Smooth muscle cell (in vitro differentiated cells): ENCODE results near the gene TRMT11. TPM values are rescaled to one million over a fixed set of nuclear protein-coding genes. Genes with fewer than 3 reads are reported as not detected.

Experiments used
- DNase-seq: peaks from one replicate; lab custom pipeline; 2025; ENCODE audit not compliant: unreplicated experiment; lab: John Stamatoyannopoulos, UW
- H2AFZ ChIP-seq: fragments of 200-600 bp; sonication (generic); 2 replicates; pipeline ENCODE4 v1.6.0; 2016; ENCODE audit warnings: antibody characterized with exemption, low read depth, mild to moderate bottlenecking
- H3F3A ChIP-seq: fragments of 200-600 bp; sonication (generic); 2 replicates; pipeline ENCODE4 v1.6.0; 2017; ENCODE audit warnings: antibody characterized with exemption, low read depth
- H3K27ac ChIP-seq: fragments of 200-600 bp; sonication (generic); 2 replicates; pipeline ENCODE4 v1.5.1; 2016; ENCODE audit warnings: low read depth, mild to moderate bottlenecking
- H3K27me3 ChIP-seq: fragments of 200-600 bp; sonication (generic); 2 replicates; pipeline ENCODE4 v1.6.1; 2016; ENCODE audit warnings: low read depth, mild to moderate bottlenecking
- H3K36me3 ChIP-seq: fragments of 200-600 bp; sonication (generic); 2 replicates; pipeline ENCODE4 v1.5.1; 2016; ENCODE audit warnings: low read depth
- H3K4me1 ChIP-seq: fragments of 200-600 bp; sonication (generic); 2 replicates; pipeline ENCODE4 v1.5.1; 2016; ENCODE audit warnings: low read depth
- H3K4me2 ChIP-seq: fragments of 200-600 bp; sonication (generic); 2 replicates; pipeline ENCODE4 v1.6.0; 2016; ENCODE audit warnings: mild to moderate bottlenecking
- H3K4me3 ChIP-seq: fragments of 200-600 bp; sonication (generic); 2 replicates; pipeline ENCODE4 v1.5.1; 2016; ENCODE audit warnings: mild to moderate bottlenecking
- H3K79me2 ChIP-seq: fragments of 200-600 bp; sonication (generic); 2 replicates; pipeline ENCODE4 v1.6.0; 2016; ENCODE audit warnings: low read depth, mild to moderate bottlenecking
- H3K9ac ChIP-seq: fragments of 200-600 bp; sonication (generic); 2 replicates; pipeline ENCODE4 v1.6.0; 2016; ENCODE audit warnings: low read depth
- H3K9me3 ChIP-seq: fragments of 200-600 bp; sonication (generic); replicated peaks from 2 replicates; pipeline ENCODE4 v1.5.1; 2016; ENCODE audit warnings: low read depth
- H4K20me1 ChIP-seq: fragments of 200-600 bp; sonication (generic); 2 replicates; pipeline ENCODE4 v1.6.0; 2016; ENCODE audit warnings: low read depth
- CTCF ChIP-seq: fragments of 200-600 bp; sonication (generic); IDR thresholded peaks from 2 replicates; pipeline ENCODE4 v1.5.1; 2017; ENCODE audit warnings: borderline replicate concordance, mild to moderate bottlenecking, antibody characterized with exemption; ENCODE audit not compliant: insufficient read depth, poor library complexity, severe bottlenecking
- WGBS: methylation state at CpG from one replicate; pipeline ENCODE4 v1.1.7; 2016; ENCODE audit warnings: low lambda C conversion rate; 5-methylcytosine and 5-hydroxymethylcytosine counted together
- polyA plus RNA-seq: library from polyadenylated mRNA; unstranded; fragments of >200 nt; fragmentation: Nextera tagmentation; extraction: Ambion mirVana; gene quantifications from 2 replicates; pipeline ENCODE4 v1.2.1, GENCODE V29; 2016
- total RNA-seq: library from RNA; depleted of rRNA; stranded (reverse); fragments of >200 nt; gene quantifications from 2 replicates; pipeline ENCODE4 v1.2.3, GENCODE V29; 2014

Gene TRMT11
- total and polyA plus RNA-seq, 2 experiments from 2014 or later: 12.8 to 21.6 TPM

- Histone ChIP-seq H3F3A (no peaks in the 10 kb centered on the region), H3K4me3 (peak overlapping the region; percentile 21), H3K27me3 (no peaks in the 10 kb centered on the region), H3K36me3 (no peaks in the 10 kb centered on the region), H2AFZ (no peak overlapping the region), H4K20me1 (peaks cover 31% of the 10 kb centered on the region), H3K4me2 (peak overlapping the region; percentile 52), H3K27ac (no peak overlapping the region), H3K79me2 (peaks cover 44% of the 10 kb centered on the region), H3K9me3 (no peaks in the 10 kb centered on the region), H3K9ac (no peak overlapping the region), H3K4me1 (no peaks in the 10 kb centered on the region)
- peak; percentile 99 for TF ChIP-seq CTCF
- DNase-seq: peak; percentile 2
- WGBS: 18% methylated on average over 8 of the region's 8 CpGs
These were observed 9.7 kb downstream of the TRMT11 start for GRCh38 chr6:125995972-125996580.

GRCh38 chr6:126002755-126003679 lies 16.7 kb downstream of the TRMT11 start:
- no peaks in the 10 kb centered on the region for H3K27me3 ChIP-seq
- H3K4me1 ChIP-seq: no peaks in the 10 kb centered on the region
- H2AFZ ChIP-seq: no peak overlapping the region
- peaks cover 9% of the 10 kb centered on the region for H3K36me3 ChIP-seq
- no peaks in the 10 kb centered on the region for H3K79me2 ChIP-seq
- H3K9me3 ChIP-seq: no peaks in the 10 kb centered on the region
- no peaks in the 10 kb centered on the region for H4K20me1 ChIP-seq
- no peak overlapping the region for H3K4me2 ChIP-seq
- H3F3A ChIP-seq: no peaks in the 10 kb centered on the region
- H3K4me3 ChIP-seq: no peak overlapping the region
- TF ChIP-seq CTCF: no peak
- no peak overlapping the region for H3K27ac ChIP-seq
- DNase-seq: no peak
- H3K9ac ChIP-seq: no peak overlapping the region
- WGBS: 94% methylated on average over 8 of the region's 8 CpGs

GRCh38 chr6:126007800-126008199 lies 21.5 kb downstream of the TRMT11 start:
- H3K27ac ChIP-seq: no peak overlapping the region
- no peaks in the 10 kb centered on the region for H3K79me2 ChIP-seq
- no peak overlapping the region for H3K9ac ChIP-seq
- no peaks in the 10 kb centered on the region for H3F3A ChIP-seq
- no peak overlapping the region for H3K4me3 ChIP-seq
- no peak overlapping the region for H2AFZ ChIP-seq
- no peak for TF ChIP-seq CTCF
- DNase-seq: no peak
- H3K27me3 ChIP-seq: no peaks in the 10 kb centered on the region
- no peak overlapping the region for H3K4me2 ChIP-seq
- H3K9me3 ChIP-seq: no peaks in the 10 kb centered on the region
- no peaks in the 10 kb centered on the region for H3K4me1 ChIP-seq
- H3K36me3 ChIP-seq: peaks cover 13% of the 10 kb centered on the region
- H4K20me1 ChIP-seq: no peaks in the 10 kb centered on the region
